ENCODE measurements around the gene PANX1.
"Not testable (repeated sequence)": the region's sequence is repeated elsewhere in the genome, so short reads cannot be mapped to it uniquely, and the experiment has no call there.

GRCh38 chr11:94157339-94157738, 28.7 kb downstream of the PANX1 start:
- TF ChIP-seq, protein P1, sequence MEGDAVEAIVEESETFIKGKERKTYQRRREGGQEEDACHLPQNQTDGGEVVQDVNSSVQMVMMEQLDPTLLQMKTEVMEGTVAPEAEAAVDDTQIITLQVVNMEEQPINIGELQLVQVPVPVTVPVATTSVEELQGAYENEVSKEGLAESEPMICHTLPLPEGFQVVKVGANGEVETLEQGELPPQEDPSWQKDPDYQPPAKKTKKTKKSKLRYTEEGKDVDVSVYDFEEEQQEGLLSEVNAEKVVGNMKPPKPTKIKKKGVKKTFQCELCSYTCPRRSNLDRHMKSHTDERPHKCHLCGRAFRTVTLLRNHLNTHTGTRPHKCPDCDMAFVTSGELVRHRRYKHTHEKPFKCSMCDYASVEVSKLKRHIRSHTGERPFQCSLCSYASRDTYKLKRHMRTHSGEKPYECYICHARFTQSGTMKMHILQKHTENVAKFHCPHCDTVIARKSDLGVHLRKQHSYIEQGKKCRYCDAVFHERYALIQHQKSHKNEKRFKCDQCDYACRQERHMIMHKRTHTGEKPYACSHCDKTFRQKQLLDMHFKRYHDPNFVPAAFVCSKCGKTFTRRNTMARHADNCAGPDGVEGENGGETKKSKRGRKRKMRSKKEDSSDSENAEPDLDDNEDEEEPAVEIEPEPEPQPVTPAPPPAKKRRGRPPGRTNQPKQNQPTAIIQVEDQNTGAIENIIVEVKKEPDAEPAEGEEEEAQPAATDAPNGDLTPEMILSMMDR (IDR thresholded peaks at IDR 0.05), result not testable (repeated sequence)
- TF ChIP-seq EZH2 (IDR thresholded peaks at IDR 0.05; ENCODE audit: borderline replicate concordance, insufficient read depth, low read depth, low read length, poor library complexity, severe bottlenecking), result not testable (repeated sequence)

Measured in B cell (primary cell).